Epidermal melanocyte (primary cell): ENCODE results near the gene SH3D21.

Experiments
- DNase-seq: peaks from one replicate; pipeline ENCODE4 v3.0.0; 2011; ENCODE audit warnings: low spot score; ENCODE audit not compliant: insufficient read length

Gene SH3D21

GRCh38 chr1:36303244-36303643 is 2.9 kb upstream of the SH3D21 start:
- no peak for DNase-seq

- DNase-seq: no peak
Observed at GRCh38 chr1:36303650-36304360, 2.4 kb upstream of the SH3D21 start.

GRCh38 chr1:36304521-36304920 is 1.6 kb upstream of the SH3D21 start:
- DNase-seq: no peak

- DNase-seq: no peak
Observed at GRCh38 chr1:36304970-36305914, 926 bp upstream of the SH3D21 start.

- DNase-seq: no peak
Observed at GRCh38 chr1:36305915-36306209, 306 bp upstream of the SH3D21 start.

GRCh38 chr1:36306902-36307456 is 811 bp downstream of the SH3D21 start:
- peak; percentile 90 for DNase-seq

GRCh38 chr1:36307601-36308330 is 1.6 kb downstream of the SH3D21 start:
- no peak for DNase-seq

- DNase-seq: no peak
Observed at GRCh38 chr1:36309397-36309796, 3.2 kb downstream of the SH3D21 start.

GRCh38 chr1:36320291-36320761 is 14.2 kb downstream of the SH3D21 start:
- DNase-seq: no peak

GRCh38 chr1:36320767-36321118 is 14.6 kb downstream of the SH3D21 start:
- no peak for DNase-seq

- DNase-seq: peak; percentile 68
Observed at GRCh38 chr1:36321119-36321951, 15.2 kb downstream of the SH3D21 start.

- DNase-seq: no peak
Observed at GRCh38 chr1:36322041-36322785, 16.0 kb downstream of the SH3D21 start.

GRCh38 chr1:36322786-36323635 is 16.8 kb downstream of the SH3D21 start:
- no peak for DNase-seq

GRCh38 chr1:36323636-36324352 is 17.6 kb downstream of the SH3D21 start, which contains the start of gene EVA1B:
Gene EVA1B, minus strand, starts transcription at chr1:36323645. Its CDS starts 608 bp downstream, at chr1:36323037.
- peak; percentile 89 for DNase-seq

GRCh38 chr1:36324353-36324703 is 18.2 kb downstream of the SH3D21 start:
- DNase-seq: no peak

GRCh38 chr1:36326499-36326898 is 20.3 kb downstream of the SH3D21 start:
- DNase-seq: no peak

GRCh38 chr1:36327421-36328087 is 21.4 kb downstream of the SH3D21 start:
- no peak for DNase-seq

- DNase-seq: no peak
Observed at GRCh38 chr1:36328088-36328480, 21.9 kb downstream of the SH3D21 start.
